Natural killer cell (primary cell): ENCODE measurements around the gene SMIM26. TPM values are rescaled to one million over a fixed set of nuclear protein-coding genes. Genes with fewer than 3 reads are reported as not detected.

ENCODE experiments used
- ATAC-seq, 3 donors: fragments of 150-1000 bp in 2 of 3; fragments of 200-7000 bp in 1 of 3; cut with Tn5 transposase; 1 replicate in 1 of 3; 2 replicates in 2 of 3; pipeline ENCODE4 v1.10.0; 2021; ENCODE audit warnings: mild to moderate bottlenecking in 2 of 3, moderate library complexity in 2 of 3
- DNase-seq, 2 donors: peaks; one replicate each; pipeline versions ENCODE4 v3.0.0 to v3.0.0-alpha.2; 2013 to 2021; ENCODE audit warnings: mixed read lengths in 1 of 2
- H3K27ac ChIP-seq: one replicate; pipeline ENCODE4 v1.5.1; 2013; ENCODE audit warnings: mild to moderate bottlenecking, low read length
- H3K27me3 ChIP-seq: one replicate; pipeline ENCODE4 v1.6.1; 2013; ENCODE audit warnings: low read length; ENCODE audit not compliant: control insufficient read depth, insufficient read depth
- H3K36me3 ChIP-seq: one replicate; pipeline ENCODE4 v1.6.1; 2013; ENCODE audit warnings: low read length; ENCODE audit not compliant: control insufficient read depth, insufficient read depth
- H3K4me1 ChIP-seq: one replicate; pipeline ENCODE4 v1.6.1; 2013; ENCODE audit warnings: low read length; ENCODE audit not compliant: control insufficient read depth, insufficient read depth
- H3K4me3 ChIP-seq: one replicate; pipeline ENCODE4 v1.5.1; 2013; ENCODE audit warnings: low read length
- H3K9me3 ChIP-seq: one replicate; pipeline ENCODE4 v1.6.1; 2013; ENCODE audit warnings: low read length; ENCODE audit not compliant: control insufficient read depth, insufficient read depth
- H3K27ac Mint-ChIP-seq, 2 donors: one replicate each; pipeline ENCODE4 v1.8.0; 2022; ENCODE audit warnings: mild to moderate bottlenecking in 2 of 2, mixed read lengths in 2 of 2, moderate library complexity in 1 of 2
- H3K27me3 Mint-ChIP-seq, 2 donors: one replicate each; pipeline ENCODE4 v1.8.0; 2022; ENCODE audit warnings: low read depth in 2 of 2, mixed read lengths in 2 of 2
- H3K36me3 Mint-ChIP-seq: one replicate; pipeline ENCODE4 v1.8.0; 2022; ENCODE audit warnings: mixed read lengths
- H3K4me1 Mint-ChIP-seq, 2 donors: one replicate each; pipeline ENCODE4 v1.8.0; 2022; ENCODE audit warnings: mixed read lengths in 2 of 2
- H3K4me3 Mint-ChIP-seq: one replicate; pipeline ENCODE4 v1.8.0; 2022; ENCODE audit warnings: mild to moderate bottlenecking, moderate library complexity, mixed read lengths
- H3K9me3 Mint-ChIP-seq, 2 donors: one replicate each; pipeline ENCODE4 v1.8.0; 2022; ENCODE audit warnings: mixed read lengths in 2 of 2
- WGBS: methylation state at CpG from one replicate; pipeline ENCODE4 v1.1.7; 2013; ENCODE audit warnings: missing lambda C conversion rate; ENCODE audit not compliant: insufficient coverage; 5-methylcytosine and 5-hydroxymethylcytosine counted together
- intact Hi-C: fragments of 100-400 bp; cut with micrococcal nuclease; formaldehyde crosslinking; loops from one replicate; pipeline ENCODE4 v1.14.2; 2022
- total RNA-seq, 4 donors: library from RNA; stranded (reverse); fragments of 120-200 nt in 1 of 4; gene quantifications; one replicate each; pipeline versions ENCODE4 v1.2.3 to v1.2.4, GENCODE V29; 2013 to 2022
- TF ChIP-seq, protein P1 (sequence below): fragments of 200-600 bp; IDR thresholded peaks from one replicate; pipeline ENCODE4 v1.8.0; 2022; ENCODE audit warnings: antibody characterized with exemption

Gene SMIM26
- total RNA-seq, 3 donors from 2014 or later (not counting 1 experiment from before 2014, with no cell fraction given): 38.6 to 48.8 (median 40.5) TPM

GRCh38 chr20:18533491-18533890 lies 33.7 kb upstream of the SMIM26 start:
- Histone ChIP-seq H3K9me3 (no peaks in the 10 kb centered on the region), H3K4me3 (no peak overlapping the region), H3K27ac (no peak overlapping the region), H3K36me3 (peaks cover 63% of the 10 kb centered on the region), H3K4me1 (no peaks in the 10 kb centered on the region), H3K27me3 (no peaks in the 10 kb centered on the region)
- H3K27ac Mint-ChIP-seq: no peak overlapping the region
- no peak for DNase-seq
- no peak overlapping the region for H3K4me3 Mint-ChIP-seq
- intact Hi-C loops: no loop called here
- TF ChIP-seq, protein P1, sequence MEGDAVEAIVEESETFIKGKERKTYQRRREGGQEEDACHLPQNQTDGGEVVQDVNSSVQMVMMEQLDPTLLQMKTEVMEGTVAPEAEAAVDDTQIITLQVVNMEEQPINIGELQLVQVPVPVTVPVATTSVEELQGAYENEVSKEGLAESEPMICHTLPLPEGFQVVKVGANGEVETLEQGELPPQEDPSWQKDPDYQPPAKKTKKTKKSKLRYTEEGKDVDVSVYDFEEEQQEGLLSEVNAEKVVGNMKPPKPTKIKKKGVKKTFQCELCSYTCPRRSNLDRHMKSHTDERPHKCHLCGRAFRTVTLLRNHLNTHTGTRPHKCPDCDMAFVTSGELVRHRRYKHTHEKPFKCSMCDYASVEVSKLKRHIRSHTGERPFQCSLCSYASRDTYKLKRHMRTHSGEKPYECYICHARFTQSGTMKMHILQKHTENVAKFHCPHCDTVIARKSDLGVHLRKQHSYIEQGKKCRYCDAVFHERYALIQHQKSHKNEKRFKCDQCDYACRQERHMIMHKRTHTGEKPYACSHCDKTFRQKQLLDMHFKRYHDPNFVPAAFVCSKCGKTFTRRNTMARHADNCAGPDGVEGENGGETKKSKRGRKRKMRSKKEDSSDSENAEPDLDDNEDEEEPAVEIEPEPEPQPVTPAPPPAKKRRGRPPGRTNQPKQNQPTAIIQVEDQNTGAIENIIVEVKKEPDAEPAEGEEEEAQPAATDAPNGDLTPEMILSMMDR: no peak
- no peaks in the 10 kb centered on the region for H3K27me3 Mint-ChIP-seq
- H3K36me3 Mint-ChIP-seq: peaks cover 20% of the 10 kb centered on the region
- ATAC-seq: no peak
- 47% methylated on average over 1 of the region's 1 CpG for WGBS
- no peaks in the 10 kb centered on the region for H3K9me3 Mint-ChIP-seq
- H3K4me1 Mint-ChIP-seq: no peaks in the 10 kb centered on the region

DNA sequence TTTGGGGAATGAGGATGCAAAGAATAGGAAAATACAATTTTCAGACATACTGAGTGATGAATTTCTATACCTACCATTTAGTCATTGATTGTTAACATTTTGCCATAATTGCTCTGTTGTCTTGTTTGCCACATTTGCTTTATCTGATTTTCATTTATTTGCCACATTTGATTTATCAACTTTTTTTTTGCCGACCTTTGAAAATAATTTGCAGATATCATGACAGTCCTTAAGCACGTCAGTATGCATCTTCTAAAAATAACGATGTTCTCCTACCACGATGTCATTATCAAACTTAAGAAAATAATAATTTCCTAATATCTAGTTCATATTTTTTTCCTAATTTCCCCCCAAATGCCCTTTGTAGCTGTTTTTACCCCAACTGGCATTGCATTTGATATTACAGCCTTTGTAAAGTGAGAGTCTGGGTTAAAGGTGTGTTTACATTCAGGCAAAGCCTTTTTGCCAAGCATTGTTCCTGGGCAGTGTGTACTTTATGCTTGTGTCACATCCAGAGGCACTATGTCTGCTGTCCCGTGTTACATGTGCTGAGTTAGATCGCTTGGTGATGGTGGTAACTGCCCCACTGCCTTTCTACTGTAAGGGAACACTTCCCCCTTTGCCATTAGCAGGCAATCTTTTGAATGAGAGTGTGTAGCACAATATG lies 33.1 kb upstream of the SMIM26 start:
- H3K4me3 Mint-ChIP-seq: no peak overlapping the region
- Histone ChIP-seq H3K4me3 (no peak overlapping the region), H3K9me3 (no peaks in the 10 kb centered on the region), H3K4me1 (no peaks in the 10 kb centered on the region), H3K36me3 (peaks cover 59% of the 10 kb centered on the region), H3K27me3 (no peaks in the 10 kb centered on the region), H3K27ac (no peak overlapping the region)
- H3K9me3 Mint-ChIP-seq: no peaks in the 10 kb centered on the region
- ATAC-seq (no peak), DNase-seq (no peak)
- no peak overlapping the region for H3K27ac Mint-ChIP-seq
- no peaks in the 10 kb centered on the region for H3K27me3 Mint-ChIP-seq
- 96% methylated on average over 6 of the region's 6 CpGs for WGBS
- H3K4me1 Mint-ChIP-seq: no peaks in the 10 kb centered on the region
- intact Hi-C loops: no loop called here
- TF ChIP-seq, protein P1: no peak
- peaks cover 15% of the 10 kb centered on the region for H3K36me3 Mint-ChIP-seq

- Mint-ChIP-seq H3K27ac (no peak overlapping the region), H3K4me3 (no peak overlapping the region), H3K27me3 (no peaks in the 10 kb centered on the region), H3K9me3 (no peaks in the 10 kb centered on the region), H3K4me1 (no peaks in the 10 kb centered on the region), H3K36me3 (peaks cover 24% of the 10 kb centered on the region)
- DNase-seq: no peak
- TF ChIP-seq, protein P1: no peak
- Histone ChIP-seq H3K4me3 (no peak overlapping the region), H3K9me3 (no peaks in the 10 kb centered on the region), H3K36me3 (peaks cover 59% of the 10 kb centered on the region), H3K27ac (no peak overlapping the region), H3K27me3 (no peaks in the 10 kb centered on the region), H3K4me1 (no peaks in the 10 kb centered on the region)
- no peak for ATAC-seq
- intact Hi-C loops: no loop called here
- WGBS: 100% methylated on average over 2 of the region's 2 CpGs
Measured at GRCh38 chr20:18537651-18538050, 29.6 kb upstream of the SMIM26 start.

DNA sequence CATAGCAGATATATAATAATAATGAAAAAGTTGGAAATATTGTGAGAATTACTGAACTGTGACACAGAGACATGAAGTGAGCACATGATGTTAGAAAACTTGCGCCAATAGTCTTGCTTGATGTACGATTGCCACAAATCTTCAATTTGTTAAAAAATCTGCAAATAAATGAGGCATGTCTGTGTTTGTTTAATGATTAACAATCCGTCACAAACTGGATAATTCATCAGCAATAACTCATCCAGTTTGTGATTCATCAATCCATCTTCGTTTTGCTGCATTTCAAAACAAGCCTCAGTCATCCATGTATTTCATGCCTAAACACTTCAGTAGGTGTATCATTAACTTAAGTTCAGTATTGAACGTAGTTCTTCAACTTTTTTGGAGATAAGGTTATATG lies 25.5 kb upstream of the SMIM26 start:
- peaks cover 34% of the 10 kb centered on the region for H3K36me3 Mint-ChIP-seq
- TF ChIP-seq, protein P1: no peak
- 97% methylated on average over 5 of the region's 5 CpGs for WGBS
- Histone ChIP-seq H3K27me3 (no peaks in the 10 kb centered on the region), H3K9me3 (no peaks in the 10 kb centered on the region), H3K4me3 (no peak overlapping the region), H3K4me1 (no peaks in the 10 kb centered on the region), H3K36me3 (peaks cover 59% of the 10 kb centered on the region), H3K27ac (no peak overlapping the region)
- no peaks in the 10 kb centered on the region for H3K4me1 Mint-ChIP-seq
- no peak overlapping the region for H3K4me3 Mint-ChIP-seq
- ATAC-seq: no peak
- intact Hi-C loops: no loop called here
- H3K27me3 Mint-ChIP-seq: no peaks in the 10 kb centered on the region
- DNase-seq: no peak
- no peak overlapping the region for H3K27ac Mint-ChIP-seq
- H3K9me3 Mint-ChIP-seq: no peaks in the 10 kb centered on the region
